HepG2 (cell line): ENCODE results near the gene ANTXR1. TPM values are rescaled to one million over a fixed set of nuclear protein-coding genes. Genes with fewer than 3 reads are reported as not detected.

Experiments
- ATAC-seq: fragments of 200-7000 bp; cut with Tn5 transposase; 3 replicates; pipeline ENCODE4 v1.9.1; 2020; ENCODE audit warnings: mild to moderate bottlenecking, moderate library complexity
- BruUV-seq: library from RNA; stranded (reverse); fragments of 400-500 nt; replicated peaks from 2 replicates; lab custom pipeline; 2021; lab: Mats Ljungman, UMichigan
- CTCF ChIA-PET: fragments of 300-600 bp; formaldehyde crosslinking; extraction: SDS; loops from one replicate; lab custom pipeline; 2021; ENCODE audit warnings: low total read pairs, inconsistent platforms, low intra/inter-chr PET ratio; lab: Yijun Ruan, JAX
- POLR2A ChIA-PET: fragments of 350-600 bp; sonication (Branson Sonifier 250); formaldehyde crosslinking; loops from one replicate; lab custom pipeline; 2020; ENCODE audit warnings: antibody characterized with exemption, inconsistent platforms; lab: Yijun Ruan, JAX
- DNase-seq: peaks from one replicate; pipeline ENCODE4 v3.0.0-alpha.2; 2015; ENCODE audit warnings: low spot score
- FAIRE-seq: peaks from 3 replicates; lab custom pipeline; 2011; peaks lifted over from hg19 to GRCh38; lab: Jason Lieb, UNC
- H2AFZ ChIP-seq: one replicate; pipeline ENCODE4 v1.6.1; 2011; ENCODE audit warnings: low read length, inconsistent platforms
- H3K27ac ChIP-seq: fragments of 300-600 bp; 3 replicates; pipeline ENCODE4 v1.8.0; 2011; ENCODE audit warnings: mixed run types, mild to moderate bottlenecking, mixed read lengths, low read length, inconsistent platforms; ENCODE audit not compliant: insufficient read depth; ENCODE audit errors: extremely low read length
- H3K27me3 ChIP-seq, 2 experiments: fragments of 200-600 bp in 1 of 2; 2 replicates in 1 of 2; 3 replicates in 1 of 2; pipeline versions ENCODE4 v1.6.0 to v1.8.0; 2011; ENCODE audit warnings: low read length in 2 of 2, mild to moderate bottlenecking in 2 of 2, moderate library complexity in 2 of 2, inconsistent platforms in 1 of 2; ENCODE audit not compliant: insufficient read depth in 2 of 2, control insufficient read depth in 1 of 2
- H3K36me3 ChIP-seq, 2 experiments: fragments of 200-600 bp in 1 of 2; replicated peaks in 1 of 2; 2 replicates in 1 of 2; 3 replicates in 1 of 2; pipeline versions ENCODE4 v1.5.1 to v1.8.0; 2011; ENCODE audit warnings: low read length in 2 of 2, inconsistent platforms in 1 of 2; ENCODE audit not compliant: insufficient read depth in 2 of 2, control insufficient read depth in 1 of 2
- H3K4me1 ChIP-seq: 2 replicates; pipeline ENCODE4 v1.5.1; 2012; ENCODE audit warnings: low read length, inconsistent platforms; ENCODE audit not compliant: insufficient read depth
- H3K4me2 ChIP-seq: 2 replicates; pipeline ENCODE4 v1.6.0; 2011; ENCODE audit warnings: low read depth, low read length, inconsistent platforms
- H3K4me3 ChIP-seq, 3 experiments: fragments of 200-600 bp in 1 of 3; sonication (generic), shearing (Covaris generic) in 1 of 3; replicated peaks in 1 of 3; 2 replicates each; pipeline ENCODE4 v1.5.1; 2011 to 2016; ENCODE audit warnings: low read length in 3 of 3, inconsistent platforms in 2 of 3, low read depth in 2 of 3, mild to moderate bottlenecking in 2 of 3, control low read depth in 1 of 3, mixed read lengths in 1 of 3; ENCODE audit not compliant: insufficient read depth in 1 of 3
- H3K79me2 ChIP-seq: one replicate; pipeline ENCODE4 v1.6.1; 2011; ENCODE audit warnings: low read length, inconsistent platforms; ENCODE audit not compliant: insufficient read depth
- H3K9ac ChIP-seq: 2 replicates; pipeline ENCODE4 v1.6.0; 2011; ENCODE audit warnings: mild to moderate bottlenecking, low read depth, low read length, inconsistent platforms; ENCODE audit not compliant: insufficient read depth
- H3K9me3 ChIP-seq: 2 replicates; pipeline ENCODE4 v1.5.1; 2012; ENCODE audit warnings: mild to moderate bottlenecking, low read length
- H4K20me1 ChIP-seq: 2 replicates; pipeline ENCODE4 v1.6.0; 2011; ENCODE audit warnings: inconsistent platforms, mild to moderate bottlenecking, low read length, moderate library complexity; ENCODE audit not compliant: insufficient read depth
- FOXA3 ChIP-seq: IDR thresholded peaks from 2 replicates; pipeline ENCODE4 v1.6.1; 2016; ENCODE audit warnings: missing genetic modification reagents, missing compliant biosample characterization
- MAFF ChIP-seq: IDR thresholded peaks from 2 replicates; pipeline ENCODE4 v1.6.1; 2011; ENCODE audit warnings: low read depth, low read length, improper control_type of control experiment
- RXRB ChIP-seq: IDR thresholded peaks from 2 replicates; pipeline ENCODE4 v1.6.1; 2016; ENCODE audit warnings: borderline replicate concordance, missing genetic modification reagents, missing compliant biosample characterization
- ZNF136 ChIP-seq: sonication (generic); formaldehyde crosslinking; IDR thresholded peaks from 2 replicates; pipeline ENCODE4 v1.8.1; 2022; ENCODE audit warnings: low read depth, mild to moderate bottlenecking, moderate library complexity, missing genetic modification reagents
- ZNF556 ChIP-seq: sonication (generic); formaldehyde crosslinking; IDR thresholded peaks from 2 replicates; pipeline ENCODE4 v1.4.0; 2020; ENCODE audit warnings: mild to moderate bottlenecking, missing genetic modification reagents, borderline replicate concordance
- ZNF569 ChIP-seq: sonication (generic); formaldehyde crosslinking; IDR thresholded peaks from 2 replicates; pipeline ENCODE4 v1.5.0; 2020; ENCODE audit warnings: mild to moderate bottlenecking, missing genetic modification reagents, moderate library complexity, borderline replicate concordance
- ZNF570 ChIP-seq: sonication (generic); formaldehyde crosslinking; IDR thresholded peaks from 2 replicates; pipeline ENCODE4 v1.4.0; 2020; ENCODE audit warnings: mild to moderate bottlenecking, missing genetic modification reagents, borderline replicate concordance
- ZNF598 ChIP-seq: sonication (generic); formaldehyde crosslinking; IDR thresholded peaks from 2 replicates; pipeline ENCODE4 v1.5.1; 2020; ENCODE audit warnings: mild to moderate bottlenecking, missing genetic modification reagents, borderline replicate concordance
- ZSCAN25 ChIP-seq: sonication (generic); formaldehyde crosslinking; IDR thresholded peaks from 2 replicates; pipeline ENCODE4 v1.8.0; 2022; ENCODE audit warnings: mild to moderate bottlenecking, missing genetic modification reagents
- WGBS: methylation state at CpG from one replicate; pipeline ENCODE4 v1.1.6; 2017; ENCODE audit warnings: low lambda C conversion rate; 5-methylcytosine and 5-hydroxymethylcytosine counted together
- in situ Hi-C: cut with HindIII; loops from 2 replicates; pipeline ENCODE4 v1.10.0; 2017; ENCODE audit warnings: low pct_unique_long_range_greater_than_20kb; ENCODE audit not compliant: extremely low pct_ligation_motif_present
- intact Hi-C: fragments of 100-400 bp; cut with micrococcal nuclease; formaldehyde crosslinking; loops from one replicate; pipeline ENCODE4 v1.10.0; 2022; ENCODE audit not compliant: unreplicated experiment
- polyA plus RNA-seq, 8 experiments: library from polyadenylated mRNA; depleted of rRNA in 3 of 8; stranded (reverse) in 7 of 8; unstranded in 1 of 8; fragments of >200 nt; fragmentation: Illumina TruSeq in 4 of 8; extraction: Trizol in 4 of 8; gene quantifications; 2 replicates each; pipeline versions ENCODE4 v1.2.1 to v1.2.3, GENCODE V29; 2011 to 2016; ENCODE audit warnings: low read depth in 4 of 8, missing spikeins in 1 of 8, mixed read lengths in 1 of 8; ENCODE audit not compliant: insufficient read depth in 1 of 8
- total RNA-seq, 5 experiments: library from RNA; depleted of rRNA; stranded (reverse); fragments of >200 nt; fragmentation: Illumina TruSeq; extraction: Trizol; gene quantifications; 2 replicates each; pipeline ENCODE4 v1.2.3, GENCODE V29; 2016; ENCODE audit warnings: low read depth in 1 of 5
- TF ChIP-seq, protein P1 (sequence below): sonication (generic); formaldehyde crosslinking; IDR thresholded peaks from 2 replicates; pipeline ENCODE4 v1.4.0; 2020; ENCODE audit warnings: missing genetic modification reagents
- TF ChIP-seq, protein P2 (sequence below): sonication (generic); formaldehyde crosslinking; IDR thresholded peaks from 2 replicates; pipeline ENCODE4 v1.4.0; 2020; ENCODE audit warnings: missing genetic modification reagents, mild to moderate bottlenecking, borderline replicate concordance
- TF ChIP-seq, protein P3 (sequence below): sonication (generic); formaldehyde crosslinking; IDR thresholded peaks from 2 replicates; pipeline ENCODE4 v1.5.1; 2020; ENCODE audit warnings: mild to moderate bottlenecking, missing genetic modification reagents, moderate library complexity

Gene ANTXR1
- total and polyA plus RNA-seq, 2 of the 13 experiments (the other 11 are each of a cell fraction or from before 2014, with no cell fraction given): 4.5 to 12.7 TPM

DNA sequence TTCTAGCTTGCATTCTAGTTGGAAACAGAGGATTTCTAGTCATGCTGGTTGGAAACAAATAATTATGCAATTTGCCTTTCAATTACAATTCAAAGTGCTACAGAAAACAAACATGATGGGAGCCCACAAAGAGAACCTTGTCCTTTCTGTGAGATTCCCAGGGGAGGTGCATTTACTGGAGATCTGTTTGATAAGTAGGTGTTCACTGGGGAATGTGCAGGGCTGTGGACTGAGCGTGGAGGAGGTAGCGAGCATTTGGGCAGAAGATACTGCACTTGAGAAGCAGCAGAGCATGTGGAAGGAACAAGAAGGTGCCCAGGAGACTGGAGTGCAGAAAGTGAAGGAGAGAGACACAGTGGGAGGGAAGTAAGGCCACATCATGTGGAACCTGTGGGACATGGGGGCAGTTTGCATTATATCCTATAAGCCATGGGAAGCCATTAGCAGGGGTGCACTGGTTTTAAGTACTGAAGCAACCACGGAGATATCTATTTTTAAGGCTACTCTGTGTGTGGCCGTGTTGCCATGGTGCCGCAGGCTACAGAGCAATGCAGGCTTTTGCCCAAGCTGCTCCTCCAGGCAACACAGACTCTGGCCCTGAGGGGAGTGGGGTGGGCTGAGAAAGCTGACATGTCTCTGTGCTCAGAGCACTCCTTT lies 154.0 kb downstream of the ANTXR1 start (continued):
- TF ChIP-seq, protein P1, sequence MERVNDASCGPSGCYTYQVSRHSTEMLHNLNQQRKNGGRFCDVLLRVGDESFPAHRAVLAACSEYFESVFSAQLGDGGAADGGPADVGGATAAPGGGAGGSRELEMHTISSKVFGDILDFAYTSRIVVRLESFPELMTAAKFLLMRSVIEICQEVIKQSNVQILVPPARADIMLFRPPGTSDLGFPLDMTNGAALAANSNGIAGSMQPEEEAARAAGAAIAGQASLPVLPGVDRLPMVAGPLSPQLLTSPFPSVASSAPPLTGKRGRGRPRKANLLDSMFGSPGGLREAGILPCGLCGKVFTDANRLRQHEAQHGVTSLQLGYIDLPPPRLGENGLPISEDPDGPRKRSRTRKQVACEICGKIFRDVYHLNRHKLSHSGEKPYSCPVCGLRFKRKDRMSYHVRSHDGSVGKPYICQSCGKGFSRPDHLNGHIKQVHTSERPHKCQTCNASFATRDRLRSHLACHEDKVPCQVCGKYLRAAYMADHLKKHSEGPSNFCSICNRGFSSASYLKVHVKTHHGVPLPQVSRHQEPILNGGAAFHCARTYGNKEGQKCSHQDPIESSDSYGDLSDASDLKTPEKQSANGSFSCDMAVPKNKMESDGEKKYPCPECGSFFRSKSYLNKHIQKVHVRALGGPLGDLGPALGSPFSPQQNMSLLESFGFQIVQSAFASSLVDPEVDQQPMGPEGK: peak; percentile 88
- TF ChIP-seq ZNF598 (CRISPR knock-in tag) (0 out of 2 replicates have a peak, but pooled peaks have one; percentile 74), ZSCAN25 (CRISPR knock-in tag) (peak; percentile 92)
- TF ChIP-seq, protein P2, sequence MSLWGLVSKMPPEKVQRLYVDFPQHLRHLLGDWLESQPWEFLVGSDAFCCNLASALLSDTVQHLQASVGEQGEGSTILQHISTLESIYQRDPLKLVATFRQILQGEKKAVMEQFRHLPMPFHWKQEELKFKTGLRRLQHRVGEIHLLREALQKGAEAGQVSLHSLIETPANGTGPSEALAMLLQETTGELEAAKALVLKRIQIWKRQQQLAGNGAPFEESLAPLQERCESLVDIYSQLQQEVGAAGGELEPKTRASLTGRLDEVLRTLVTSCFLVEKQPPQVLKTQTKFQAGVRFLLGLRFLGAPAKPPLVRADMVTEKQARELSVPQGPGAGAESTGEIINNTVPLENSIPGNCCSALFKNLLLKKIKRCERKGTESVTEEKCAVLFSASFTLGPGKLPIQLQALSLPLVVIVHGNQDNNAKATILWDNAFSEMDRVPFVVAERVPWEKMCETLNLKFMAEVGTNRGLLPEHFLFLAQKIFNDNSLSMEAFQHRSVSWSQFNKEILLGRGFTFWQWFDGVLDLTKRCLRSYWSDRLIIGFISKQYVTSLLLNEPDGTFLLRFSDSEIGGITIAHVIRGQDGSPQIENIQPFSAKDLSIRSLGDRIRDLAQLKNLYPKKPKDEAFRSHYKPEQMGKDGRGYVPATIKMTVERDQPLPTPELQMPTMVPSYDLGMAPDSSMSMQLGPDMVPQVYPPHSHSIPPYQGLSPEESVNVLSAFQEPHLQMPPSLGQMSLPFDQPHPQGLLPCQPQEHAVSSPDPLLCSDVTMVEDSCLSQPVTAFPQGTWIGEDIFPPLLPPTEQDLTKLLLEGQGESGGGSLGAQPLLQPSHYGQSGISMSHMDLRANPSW (CRISPR knock-in tag): peak; percentile 75; the same call in 1 of the 2 replicates

DNA sequence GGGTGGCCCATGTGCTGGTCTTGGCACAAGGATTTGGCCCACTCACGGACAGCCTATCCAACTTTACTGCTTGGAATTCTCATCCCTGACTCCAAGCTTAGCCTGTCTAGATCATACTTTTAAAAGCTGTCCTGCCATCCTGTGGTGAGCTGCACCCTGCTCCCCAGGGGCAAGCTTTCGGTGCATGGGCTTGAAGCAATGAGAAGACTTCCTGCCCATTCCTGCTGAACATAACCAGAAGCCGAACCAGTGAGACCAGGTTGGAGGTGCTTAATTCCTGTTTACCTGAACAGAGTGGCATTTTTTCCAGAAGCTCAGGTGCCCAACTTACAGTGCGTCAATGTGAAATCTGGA lies 154.5 kb downstream of the ANTXR1 start:
- peak overlapping the region in 1 of 3 experiments; percentile 47; a peak in 2 of 6 replicates for H3K4me3 ChIP-seq
- DNase-seq: no peak
- no peak for FAIRE-seq
- no peaks in the 10 kb centered on the region for H3K79me2 ChIP-seq
- H3K4me2 ChIP-seq: peak overlapping the region; percentile 75
- CTCF ChIA-PET: no interaction called here
- POLR2A ChIA-PET: interaction anchor here (1.3 to 2.3 kb wide), 2 partner anchors 9 to 12 kb away, joined by 4 to 46 read pairs; no protein-coding TSS in a partner anchor
- no peak overlapping the region for H2AFZ ChIP-seq
- H4K20me1 ChIP-seq: no peaks in the 10 kb centered on the region
- H3K27me3 ChIP-seq: no peaks in the 10 kb centered on the region
- intact Hi-C loops (loop anchor here (2.0 kb wide), 1 partner anchor 49 kb away; no protein-coding TSS in a partner anchor), in situ Hi-C loops (loop anchor here (5.0 kb wide), 1 partner anchor 135 kb away; no protein-coding TSS in a partner anchor)
- H3K9me3 ChIP-seq: no peaks in the 10 kb centered on the region
- ATAC-seq: peak; percentile 41
- peaks cover 0 to 1% of the 10 kb centered on the region in 2 experiments; a peak in 1 of 5 replicates for H3K36me3 ChIP-seq
- WGBS: 76% methylated on average over 4 of the region's 4 CpGs
- H3K4me1 ChIP-seq: peaks cover 79% of the 10 kb centered on the region
- peak overlapping the region; percentile 60 for H3K9ac ChIP-seq
- peak overlapping the region; percentile 82 for H3K27ac ChIP-seq
- BruUV-seq: no TSS peak
- TF ChIP-seq RXRB (CRISPR knock-in tag): no peak
- no peak for TF ChIP-seq FOXA3 (CRISPR knock-in tag)
- no peak for TF ChIP-seq MAFF
- no peak for TF ChIP-seq ZNF569 (CRISPR knock-in tag)
- TF ChIP-seq, protein P3, sequence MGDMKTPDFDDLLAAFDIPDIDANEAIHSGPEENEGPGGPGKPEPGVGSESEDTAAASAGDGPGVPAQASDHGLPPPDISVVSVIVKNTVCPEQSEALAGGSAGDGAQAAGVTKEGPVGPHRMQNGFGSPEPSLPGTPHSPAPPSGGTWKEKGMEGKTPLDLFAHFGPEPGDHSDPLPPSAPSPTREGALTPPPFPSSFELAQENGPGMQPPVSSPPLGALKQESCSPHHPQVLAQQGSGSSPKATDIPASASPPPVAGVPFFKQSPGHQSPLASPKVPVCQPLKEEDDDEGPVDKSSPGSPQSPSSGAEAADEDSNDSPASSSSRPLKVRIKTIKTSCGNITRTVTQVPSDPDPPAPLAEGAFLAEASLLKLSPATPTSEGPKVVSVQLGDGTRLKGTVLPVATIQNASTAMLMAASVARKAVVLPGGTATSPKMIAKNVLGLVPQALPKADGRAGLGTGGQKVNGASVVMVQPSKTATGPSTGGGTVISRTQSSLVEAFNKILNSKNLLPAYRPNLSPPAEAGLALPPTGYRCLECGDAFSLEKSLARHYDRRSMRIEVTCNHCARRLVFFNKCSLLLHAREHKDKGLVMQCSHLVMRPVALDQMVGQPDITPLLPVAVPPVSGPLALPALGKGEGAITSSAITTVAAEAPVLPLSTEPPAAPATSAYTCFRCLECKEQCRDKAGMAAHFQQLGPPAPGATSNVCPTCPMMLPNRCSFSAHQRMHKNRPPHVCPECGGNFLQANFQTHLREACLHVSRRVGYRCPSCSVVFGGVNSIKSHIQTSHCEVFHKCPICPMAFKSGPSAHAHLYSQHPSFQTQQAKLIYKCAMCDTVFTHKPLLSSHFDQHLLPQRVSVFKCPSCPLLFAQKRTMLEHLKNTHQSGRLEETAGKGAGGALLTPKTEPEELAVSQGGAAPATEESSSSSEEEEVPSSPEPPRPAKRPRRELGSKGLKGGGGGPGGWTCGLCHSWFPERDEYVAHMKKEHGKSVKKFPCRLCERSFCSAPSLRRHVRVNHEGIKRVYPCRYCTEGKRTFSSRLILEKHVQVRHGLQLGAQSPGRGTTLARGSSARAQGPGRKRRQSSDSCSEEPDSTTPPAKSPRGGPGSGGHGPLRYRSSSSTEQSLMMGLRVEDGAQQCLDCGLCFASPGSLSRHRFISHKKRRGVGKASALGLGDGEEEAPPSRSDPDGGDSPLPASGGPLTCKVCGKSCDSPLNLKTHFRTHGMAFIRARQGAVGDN (CRISPR knock-in tag): peak; percentile 47; the same call in 1 of the 2 replicates
- TF ChIP-seq ZNF136 (CRISPR knock-in tag): 0 out of 2 replicates have a peak, but pooled peaks have one; percentile 3
- TF ChIP-seq ZNF556 (CRISPR knock-in tag): 0 out of 2 replicates have a peak, but pooled peaks have one; percentile 1
- TF ChIP-seq ZNF570 (CRISPR knock-in tag): 0 out of 2 replicates have a peak, but pooled peaks have one; percentile 17
